HS-5 (cell line): ENCODE results near the gene CRYBA2.

ENCODE experiments used
- DNase-seq: peaks from one replicate; pipeline ENCODE4 v3.0.0-alpha.2; 2012; ENCODE audit warnings: low read depth

Gene CRYBA2, protein sequence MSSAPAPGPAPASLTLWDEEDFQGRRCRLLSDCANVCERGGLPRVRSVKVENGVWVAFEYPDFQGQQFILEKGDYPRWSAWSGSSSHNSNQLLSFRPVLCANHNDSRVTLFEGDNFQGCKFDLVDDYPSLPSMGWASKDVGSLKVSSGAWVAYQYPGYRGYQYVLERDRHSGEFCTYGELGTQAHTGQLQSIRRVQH

DNA sequence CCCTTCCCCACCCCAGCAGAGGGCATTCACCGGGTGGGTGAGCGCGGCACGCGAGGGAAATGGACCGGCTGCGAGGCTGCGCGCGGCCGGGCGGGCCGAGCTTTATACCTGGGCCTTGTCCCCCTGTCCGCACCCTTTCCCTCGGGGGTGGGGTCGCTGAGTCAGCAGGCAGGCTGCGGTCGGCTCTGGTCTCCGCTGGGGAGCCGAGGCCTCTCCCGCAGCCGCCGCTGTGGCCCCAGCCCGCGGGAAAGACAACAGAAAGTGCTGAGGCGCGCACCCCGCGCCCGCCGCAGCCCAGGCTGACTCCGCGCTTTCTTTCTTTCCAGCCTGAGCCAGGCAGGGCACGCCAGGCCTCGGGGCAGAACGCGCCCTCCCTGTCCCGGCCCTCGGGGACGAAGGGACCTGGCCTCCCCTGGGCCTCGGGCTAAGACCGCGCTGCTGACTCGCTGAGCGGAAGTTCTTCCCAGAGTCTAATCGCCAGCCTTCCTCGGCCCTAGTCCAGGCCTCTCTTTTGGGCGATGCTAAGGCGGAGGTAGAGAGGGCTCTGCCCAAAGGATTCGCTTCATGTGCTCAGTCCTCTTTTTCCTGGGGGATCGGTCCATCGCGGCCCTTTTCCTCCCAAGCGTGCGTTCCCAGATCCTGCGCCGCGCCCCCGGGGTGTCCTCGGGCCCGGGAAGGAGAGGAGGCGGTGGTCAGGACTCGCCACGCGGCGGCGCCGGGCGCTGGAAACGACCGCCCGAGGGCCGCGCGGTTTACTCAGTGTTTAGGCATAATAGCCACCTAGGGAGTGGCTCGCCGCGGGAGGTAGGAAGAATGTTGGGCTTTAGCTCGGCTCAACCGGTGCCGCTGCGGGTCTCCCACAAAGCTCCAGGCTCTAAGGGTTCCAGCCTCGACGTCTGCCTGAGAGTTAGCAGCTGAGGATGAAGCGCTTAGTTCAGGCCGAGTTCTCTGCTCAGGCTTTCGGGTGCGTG is at the start of gene CRYBA2:
Gene CRYBA2, minus strand, starts transcription at position 78 of the 971 bp plus-strand sequence. CDS start 246 bp downstream, outside the sequence.
- no peak for DNase-seq

DNA sequence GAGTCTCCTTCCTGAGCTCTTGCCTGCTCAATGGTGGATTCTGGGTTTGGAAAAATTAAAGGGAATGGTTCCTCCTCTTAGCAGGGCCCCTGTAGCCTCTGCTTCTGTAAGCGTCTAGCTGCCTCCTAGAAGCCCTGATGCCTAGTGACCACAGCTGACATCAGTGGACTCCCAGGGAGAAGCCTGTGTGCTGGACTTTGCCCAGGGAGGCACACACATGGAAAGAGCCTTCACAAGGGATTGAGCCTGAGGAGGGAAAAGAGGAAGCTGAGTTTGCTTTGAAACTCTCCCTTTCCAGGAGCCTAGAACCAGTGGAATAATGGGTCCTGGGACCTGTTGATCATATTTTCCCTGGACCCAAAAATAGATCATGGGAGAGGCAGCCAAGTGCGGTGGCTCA is 49.5 kb upstream of the CRYBA2 start:
- no peak for DNase-seq

- DNase-seq = no peak
These were observed 48.9 kb upstream of the CRYBA2 start for GRCh38 chr2:219042157-219042556.

GRCh38 chr2:219041252-219041651 is 48.0 kb upstream of the CRYBA2 start, which contains the start of gene CFAP65:
Gene CFAP65, minus strand, starts transcription at chr2:219041516. Its CDS starts 2,468 bp downstream, at chr2:219039048.
- DNase-seq = no peak

- no peak for DNase-seq
These were observed 45.4 kb upstream of the CRYBA2 start for GRCh38 chr2:219038600-219038999.

DNA sequence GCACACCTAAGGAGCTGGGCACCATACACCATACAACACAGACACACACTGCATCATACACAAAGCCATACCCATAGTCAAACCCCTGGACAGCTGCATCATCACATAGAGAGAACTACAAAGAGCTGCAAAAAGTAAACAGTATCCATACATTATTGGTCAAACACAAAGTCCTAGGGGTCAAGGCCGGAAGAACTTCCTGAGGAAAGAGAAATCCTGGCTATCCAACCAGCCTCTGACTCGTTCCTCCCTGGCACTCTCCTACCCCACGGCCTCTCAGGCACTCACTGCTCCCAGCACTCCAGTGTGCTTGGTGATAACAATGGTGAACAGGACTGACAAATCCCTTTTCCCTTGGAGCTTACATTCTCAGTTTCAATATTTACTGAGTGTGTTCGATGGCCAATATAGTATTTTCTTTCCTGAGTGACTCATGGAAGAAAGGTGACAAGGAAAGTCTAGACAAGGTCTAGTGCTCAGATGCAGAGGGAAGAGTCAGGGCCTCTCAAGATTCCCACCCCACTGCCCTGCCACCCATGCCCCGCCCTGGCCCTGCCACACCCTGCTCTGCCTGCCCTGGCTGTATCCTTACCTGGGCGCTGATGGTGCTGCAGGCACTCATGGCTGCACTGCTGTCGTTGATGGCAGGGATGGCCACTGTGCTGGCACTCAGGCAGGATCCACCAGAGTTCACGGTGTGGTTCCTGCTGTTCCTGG is 44.7 kb upstream of the CRYBA2 start:
- DNase-seq = no peak

GRCh38 chr2:219035942-219036341 is 42.7 kb upstream of the CRYBA2 start:
- no peak for DNase-seq

GRCh38 chr2:219034823-219035222 is 41.6 kb upstream of the CRYBA2 start:
- DNase-seq = no peak

GRCh38 chr2:219032051-219032745 is 39.0 kb upstream of the CRYBA2 start:
- DNase-seq = no peak

- DNase-seq = no peak
These were observed 38.0 kb upstream of the CRYBA2 start for GRCh38 chr2:219031005-219031738.

GRCh38 chr2:219030177-219030940 is 37.1 kb upstream of the CRYBA2 start:
- DNase-seq = no peak

- DNase-seq = peak; percentile 31
These were observed 36.6 kb upstream of the CRYBA2 start for GRCh38 chr2:219029829-219030165.

DNA sequence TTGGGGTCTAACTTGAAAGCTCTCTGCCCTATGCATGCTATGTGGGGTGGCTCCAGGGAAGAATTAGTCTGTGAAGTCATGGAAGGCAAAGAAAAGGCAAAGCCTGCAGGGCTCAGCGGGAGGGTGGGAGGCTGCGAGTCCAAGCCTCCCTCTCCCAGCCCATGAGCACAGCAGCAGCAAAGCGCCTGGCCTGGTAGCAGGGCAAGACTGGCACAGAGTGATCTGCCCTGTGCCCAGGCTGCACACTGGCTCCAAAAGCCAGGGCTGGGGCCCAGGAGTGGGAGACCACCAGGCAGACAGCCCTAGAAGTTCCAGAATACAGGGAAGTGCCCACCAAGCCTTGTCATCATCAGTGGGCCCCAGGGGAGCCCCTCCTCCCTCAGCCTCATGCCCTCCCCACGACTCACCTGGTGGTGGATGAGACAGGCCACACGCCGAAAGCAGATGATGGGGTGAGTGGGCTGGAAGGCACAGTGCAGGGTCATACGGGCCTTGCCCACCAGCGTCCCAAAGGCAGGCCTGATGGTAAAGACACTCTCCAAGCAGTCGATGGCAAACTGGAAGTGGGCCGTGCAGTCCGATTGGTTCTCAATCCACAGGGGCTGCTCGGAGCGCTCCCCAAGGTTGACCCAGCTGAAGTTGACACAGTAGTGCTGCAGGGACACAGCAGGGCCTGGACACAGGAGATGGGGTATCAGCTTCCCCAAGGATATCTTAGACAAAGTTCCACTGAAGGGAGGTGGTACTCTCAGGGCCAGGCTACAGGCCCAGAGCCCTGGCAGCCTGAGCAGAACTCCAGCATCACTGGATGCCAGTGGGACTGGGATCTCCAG is 36.0 kb upstream of the CRYBA2 start:
- no peak for DNase-seq

- DNase-seq = no peak
These were observed 34.9 kb upstream of the CRYBA2 start for GRCh38 chr2:219028141-219028540.

DNA sequence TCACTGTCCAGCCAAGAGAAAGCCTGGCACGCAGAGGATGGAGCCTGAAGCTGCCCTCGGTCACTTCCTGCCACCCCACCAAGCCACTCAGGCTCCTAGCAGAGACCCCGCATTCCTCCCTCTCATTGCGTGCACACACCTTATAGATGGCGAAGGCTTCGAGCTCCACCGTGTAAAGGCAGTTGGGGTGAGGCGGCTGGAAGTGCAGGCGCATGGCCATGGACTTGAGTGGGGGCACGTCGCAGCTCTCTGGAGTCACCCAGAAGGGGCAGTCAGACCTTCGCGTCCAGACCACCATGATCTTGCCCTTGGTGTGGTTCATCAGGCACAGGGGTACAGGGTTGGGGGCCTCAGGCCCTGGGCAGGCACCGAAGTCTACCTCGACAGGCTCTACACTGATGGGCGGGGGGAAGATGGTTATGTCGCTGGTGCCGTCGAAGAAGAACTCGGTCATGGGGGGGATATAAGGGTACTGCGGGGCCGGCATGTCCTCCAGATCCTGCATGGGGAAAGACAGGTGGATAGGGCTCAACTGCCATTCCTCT is 34.4 kb upstream of the CRYBA2 start:
- DNase-seq = no peak

GRCh38 chr2:219026946-219027345 is 33.7 kb upstream of the CRYBA2 start:
- no peak for DNase-seq

GRCh38 chr2:219025637-219026585 is 32.7 kb upstream of the CRYBA2 start:
- no peak for DNase-seq

DNA sequence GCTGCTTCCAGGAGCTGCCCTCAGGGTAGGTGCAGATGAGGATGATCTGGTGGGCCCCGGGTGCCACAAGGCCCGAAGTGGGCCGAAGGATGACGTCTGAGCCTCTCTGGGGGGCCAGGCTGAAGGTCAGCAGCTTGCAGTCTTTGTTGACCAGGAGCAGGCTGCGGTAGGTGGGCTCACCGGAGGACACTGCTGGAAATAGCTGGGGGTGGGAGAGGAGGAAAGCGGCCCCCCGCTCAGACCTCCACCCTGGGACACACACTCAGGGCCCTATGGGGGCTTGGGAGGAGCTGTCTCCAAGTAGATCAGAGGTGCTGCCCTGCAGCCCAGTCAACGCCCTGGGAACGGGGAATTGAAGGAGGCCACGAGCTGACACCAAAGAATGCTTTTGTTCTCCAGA is 30.8 kb upstream of the CRYBA2 start:
- DNase-seq = no peak
